GM20431 (cell line): ENCODE results near the gene LYZL6.
"Not testable (repeated sequence)": the region's sequence is repeated elsewhere in the genome, so short reads cannot be mapped to it uniquely, and the experiment has no call there.

Source experiments
- in situ Hi-C: fragments of 300-500 bp; cut with MseI, MboI; formaldehyde crosslinking; loops from one replicate; pipeline ENCODE4 v1.15.0; 2020; ENCODE audit warnings: low sequenced_read_pairs; ENCODE audit not compliant: unreplicated experiment

LYZL6 gene

DNA sequence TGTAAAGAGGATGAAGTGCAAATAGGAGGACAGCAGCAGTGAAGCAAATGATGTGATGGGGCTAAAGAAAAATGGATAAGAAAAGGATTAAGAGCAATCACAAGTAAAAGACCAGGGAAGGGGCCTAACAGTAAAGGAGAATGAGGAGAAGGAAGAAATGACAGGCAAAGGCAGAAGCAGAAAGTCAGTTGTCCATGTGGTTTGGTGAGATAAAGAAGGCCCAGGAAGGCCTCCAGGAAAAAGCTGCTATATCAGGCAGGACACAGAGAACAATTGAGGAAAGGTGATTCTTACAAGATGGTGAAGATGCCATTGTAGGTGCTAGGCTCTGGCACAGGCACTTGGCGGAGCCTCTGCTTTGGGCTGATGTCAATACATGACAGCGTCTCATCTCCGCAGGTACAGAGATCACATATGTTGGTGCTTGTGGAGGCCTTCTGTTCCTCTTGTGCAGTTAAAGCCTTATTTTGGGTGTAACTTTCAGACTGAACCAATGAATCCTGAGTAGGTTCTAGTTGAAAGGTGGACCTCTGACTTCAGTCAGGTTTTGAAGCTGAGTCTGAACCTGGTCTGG lies 31.1 kb downstream of the LYZL6 start:
- in situ Hi-C loops, result no loop called here

- in situ Hi-C loops, result no loop called here
Measured at GRCh38 chr17:35909408-35909807, 34.1 kb downstream of the LYZL6 start.

DNA sequence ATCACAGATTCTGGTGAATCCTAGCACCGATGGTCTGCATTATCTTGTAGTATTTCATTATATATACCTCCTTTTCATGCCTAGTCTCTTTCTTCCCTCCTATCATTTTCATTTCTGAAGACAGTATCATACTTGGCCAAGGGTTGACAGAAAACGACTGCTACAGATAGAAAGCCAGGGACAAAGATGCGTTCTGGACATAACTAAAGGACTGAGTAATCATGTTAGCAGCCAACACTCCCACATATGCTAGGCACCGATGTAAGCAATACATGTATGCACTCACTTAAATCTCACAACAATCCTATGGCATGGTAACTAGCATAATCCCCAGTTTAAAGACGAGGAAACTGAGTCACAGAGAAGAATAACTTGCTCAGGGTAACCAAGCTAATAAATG lies 35.8 kb downstream of the LYZL6 start:
- in situ Hi-C loops, result no loop called here

- in situ Hi-C loops, result no loop called here
Measured at GRCh38 chr17:35906926-35907637, 36.4 kb downstream of the LYZL6 start.

DNA sequence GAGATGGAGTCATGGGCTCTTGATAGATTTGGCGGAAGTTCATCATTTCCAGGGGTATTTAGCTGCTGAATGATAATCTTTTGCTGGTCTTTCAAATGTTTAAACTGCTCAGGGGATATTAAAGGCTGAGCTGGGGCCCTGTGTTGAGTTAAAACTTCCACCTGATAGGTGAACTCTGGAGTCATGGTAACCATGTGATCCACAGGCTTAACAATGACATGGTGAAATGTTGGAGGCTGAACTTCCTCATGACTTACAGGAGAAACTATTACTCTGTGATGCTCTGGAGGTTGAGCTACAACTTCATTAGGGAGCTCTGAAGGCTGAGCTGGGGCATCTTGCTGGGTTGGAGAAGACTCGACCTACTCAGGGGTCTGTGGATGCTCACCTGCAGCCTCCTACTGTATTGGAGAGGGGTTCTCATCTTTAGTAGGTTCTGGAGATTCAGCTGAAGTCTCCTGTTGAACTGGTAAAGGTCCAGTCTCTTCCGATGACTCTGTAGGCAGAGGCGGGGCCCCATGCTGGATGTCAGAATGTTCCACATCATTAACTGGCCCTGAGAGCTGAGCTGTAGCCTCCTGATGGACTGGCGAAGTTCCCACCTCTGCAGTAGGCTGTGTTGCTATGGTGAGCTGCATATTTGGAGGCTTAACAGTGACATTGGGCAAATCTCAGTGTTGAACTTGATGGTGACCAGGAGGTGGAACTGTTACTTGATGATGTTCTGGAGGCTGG lies 37.2 kb downstream of the LYZL6 start:
- in situ Hi-C loops, result no loop called here

GRCh38 chr17:35903451-35903850 lies 40.1 kb downstream of the LYZL6 start:
- in situ Hi-C loops, result no loop called here

DNA sequence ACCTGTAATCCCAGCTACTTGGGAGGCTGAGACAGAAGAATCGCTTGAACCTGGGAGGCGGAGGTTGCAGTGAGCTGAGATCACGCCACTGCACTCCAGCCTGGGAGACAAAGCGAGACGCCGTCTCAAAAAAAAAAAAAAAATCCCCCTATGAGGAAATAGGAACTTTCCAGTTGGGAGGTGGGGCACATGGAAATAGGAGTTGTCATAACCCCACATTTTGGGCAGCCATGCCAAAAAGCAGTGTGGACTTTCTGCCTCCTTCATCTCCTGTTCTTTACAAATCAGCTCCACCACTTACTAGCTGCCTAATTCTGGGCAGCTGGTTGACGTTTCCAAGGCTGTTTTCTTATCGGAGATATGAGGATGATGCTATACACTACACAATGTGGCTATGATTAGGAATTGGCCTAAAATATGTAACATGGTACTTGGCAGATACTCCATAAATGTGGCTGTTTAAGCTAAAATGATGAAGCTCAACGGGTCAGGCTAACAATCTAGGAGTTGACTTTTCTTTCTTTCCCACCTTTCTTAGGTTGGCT lies 41.8 kb downstream of the LYZL6 start:
- in situ Hi-C loops, result no loop called here

DNA sequence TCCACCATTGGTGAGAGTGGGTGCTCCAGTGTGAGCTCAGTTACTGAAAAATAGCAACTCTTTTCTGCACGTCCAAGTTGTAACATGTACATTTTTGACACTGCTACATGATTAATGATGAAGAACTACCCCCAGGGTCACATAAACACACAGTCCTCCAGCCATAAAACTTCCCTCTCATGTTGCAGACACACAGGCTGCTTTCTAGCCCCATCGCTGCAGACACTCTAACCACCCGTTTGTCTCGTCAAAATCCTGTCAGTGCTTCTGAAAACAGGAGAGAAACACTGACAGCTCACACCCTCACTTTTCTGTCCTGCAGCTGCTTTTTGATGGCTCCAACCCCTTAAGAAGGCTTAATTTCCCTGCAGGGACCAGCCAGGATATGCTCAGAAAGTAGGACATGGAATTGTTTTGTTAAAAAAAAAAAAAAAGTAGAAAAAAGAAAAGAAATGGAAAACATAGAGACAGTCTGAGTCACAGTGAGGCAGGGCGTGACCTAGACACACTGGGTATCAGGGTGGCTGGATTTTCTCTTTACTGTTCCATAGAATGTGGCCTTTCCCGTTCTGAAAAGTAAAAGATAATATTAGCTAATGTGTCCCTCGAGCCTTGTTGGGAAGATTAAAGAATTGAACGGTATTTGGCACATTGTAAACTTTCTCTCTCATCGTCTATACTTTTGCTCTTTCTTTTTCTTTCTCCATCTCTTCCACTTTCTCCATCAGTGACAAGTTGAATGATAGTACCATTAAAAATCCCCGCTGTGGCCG lies 42.6 kb downstream of the LYZL6 start:
- in situ Hi-C loops, result no loop called here

GRCh38 chr17:35900280-35900679 lies 43.2 kb downstream of the LYZL6 start:
- in situ Hi-C loops, result no loop called here

DNA sequence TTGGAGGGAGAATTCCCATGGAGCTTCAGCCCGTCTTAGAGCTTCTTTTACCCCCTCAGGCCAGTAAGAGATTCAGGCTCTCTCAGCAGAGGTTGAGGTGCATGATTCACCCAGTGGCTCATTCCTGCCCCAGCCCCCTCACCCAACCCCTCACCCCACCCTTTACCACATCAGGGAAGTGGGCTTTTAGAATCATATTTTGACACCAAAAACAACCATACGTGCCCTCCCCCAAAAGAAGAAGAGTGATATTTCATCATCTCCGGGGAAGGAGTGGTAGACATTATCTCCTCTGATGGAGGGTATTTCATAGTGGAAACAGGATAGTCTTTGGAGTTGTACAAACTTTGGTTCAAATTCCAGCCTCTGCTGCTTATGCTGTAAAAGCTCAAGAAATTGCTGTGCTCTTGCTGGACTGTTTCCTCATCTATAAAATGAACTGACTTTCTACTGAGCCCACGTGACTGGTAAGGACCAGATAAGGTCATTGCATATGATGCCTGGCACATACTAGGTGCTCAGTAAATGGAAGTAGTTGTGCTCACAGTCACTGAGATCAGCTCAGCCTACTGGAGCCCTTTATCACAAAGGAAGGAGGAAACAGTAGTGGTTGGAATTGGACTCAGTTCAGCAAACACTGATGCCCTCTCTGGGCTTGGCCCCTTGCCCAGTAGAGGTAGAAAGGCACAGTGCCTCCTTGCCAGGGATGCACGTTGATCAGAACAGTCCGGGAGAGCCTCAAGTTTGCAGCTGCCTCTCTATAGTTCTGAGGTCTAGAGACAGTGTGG lies 45.0 kb downstream of the LYZL6 start:
- in situ Hi-C loops, result no loop called here

DNA sequence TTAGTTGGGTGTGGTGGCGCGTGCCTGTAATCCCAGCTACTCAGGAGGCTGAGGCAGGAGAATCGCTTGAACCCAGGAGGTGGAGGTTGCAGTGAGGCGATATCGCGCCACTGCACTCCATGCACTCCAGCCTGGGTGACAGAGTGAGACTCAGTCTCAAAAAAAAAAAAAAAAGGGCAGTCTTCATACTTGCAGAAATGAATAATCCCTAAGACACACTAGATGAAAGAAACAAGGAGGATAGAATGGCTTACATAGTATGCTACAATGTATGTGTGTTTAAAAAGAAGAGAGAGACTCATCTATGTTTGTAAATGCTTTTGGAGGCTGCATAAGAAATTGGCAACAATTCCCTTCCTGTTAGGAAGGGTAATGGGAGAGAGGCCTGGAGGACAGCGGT lies 45.7 kb downstream of the LYZL6 start:
- in situ Hi-C loops, result not testable (repeated sequence)

DNA sequence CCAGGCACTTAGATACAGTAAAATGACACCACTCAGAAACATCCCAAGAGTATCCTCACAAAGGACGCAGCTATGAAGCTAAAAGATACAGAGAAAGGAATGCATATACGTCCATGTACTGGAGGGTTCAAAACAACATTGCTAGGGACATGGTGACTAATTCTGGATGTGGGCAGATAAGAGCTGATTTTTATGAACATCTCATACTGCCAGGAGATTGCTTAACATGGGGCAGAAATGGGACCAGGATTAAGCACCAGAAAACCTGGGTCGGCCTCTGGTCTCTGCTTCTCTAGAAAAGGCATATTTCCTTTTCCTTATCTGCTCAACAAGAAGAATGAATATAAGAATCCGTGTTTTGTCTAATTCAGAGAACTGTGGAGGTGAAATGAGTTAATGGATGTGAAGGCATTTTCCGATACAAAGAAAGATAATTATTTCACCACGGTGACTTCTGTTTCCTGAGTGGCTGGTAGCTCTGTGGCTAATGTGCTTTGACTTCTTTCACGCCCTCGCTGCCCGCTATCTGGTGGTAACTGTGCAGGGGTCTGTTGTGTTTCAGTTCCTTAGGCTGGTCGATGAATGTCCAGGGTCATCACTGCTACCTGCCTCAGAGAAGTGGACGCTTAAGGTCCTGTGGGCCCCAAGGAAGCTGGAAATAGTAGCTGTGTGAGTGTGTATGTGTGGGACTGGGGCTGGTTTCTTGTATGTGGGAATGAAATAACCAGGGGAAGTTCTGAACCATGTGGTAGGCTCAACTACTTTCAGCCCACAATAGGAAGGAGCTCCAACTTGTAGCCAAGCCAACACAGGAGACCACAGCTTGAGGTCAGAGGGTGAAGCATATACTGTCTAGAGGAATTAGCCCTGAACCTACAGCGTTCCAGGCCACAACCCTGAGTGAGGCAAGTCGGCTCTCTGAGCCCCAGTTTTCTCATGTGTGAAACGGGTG lies 47.6 kb downstream of the LYZL6 start:
- in situ Hi-C loops, result no loop called here

- in situ Hi-C loops, result no loop called here
Measured at GRCh38 chr17:35894206-35894605, 49.3 kb downstream of the LYZL6 start.

DNA sequence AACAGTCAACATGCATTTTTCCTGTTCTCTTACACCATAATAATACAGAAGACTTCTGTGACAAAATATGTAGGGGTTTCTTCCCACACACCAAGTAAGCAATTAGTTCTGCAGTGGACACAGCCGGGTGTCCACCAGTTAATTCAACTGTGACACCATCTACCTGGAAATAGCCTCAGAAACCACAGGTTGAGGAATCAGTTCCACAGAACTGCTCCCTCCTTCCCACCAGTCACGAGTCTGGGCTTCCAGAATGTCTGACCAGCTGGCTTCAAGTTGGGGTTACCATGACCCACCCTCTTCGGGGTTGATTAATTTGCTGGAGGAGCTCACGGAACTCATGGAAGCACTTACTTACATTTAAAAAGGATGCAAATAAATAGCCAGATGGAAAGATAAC lies 49.8 kb downstream of the LYZL6 start:
- in situ Hi-C loops, result no loop called here

- in situ Hi-C loops, result no loop called here
Measured at GRCh38 chr17:35892091-35893035, 51.1 kb downstream of the LYZL6 start.

DNA sequence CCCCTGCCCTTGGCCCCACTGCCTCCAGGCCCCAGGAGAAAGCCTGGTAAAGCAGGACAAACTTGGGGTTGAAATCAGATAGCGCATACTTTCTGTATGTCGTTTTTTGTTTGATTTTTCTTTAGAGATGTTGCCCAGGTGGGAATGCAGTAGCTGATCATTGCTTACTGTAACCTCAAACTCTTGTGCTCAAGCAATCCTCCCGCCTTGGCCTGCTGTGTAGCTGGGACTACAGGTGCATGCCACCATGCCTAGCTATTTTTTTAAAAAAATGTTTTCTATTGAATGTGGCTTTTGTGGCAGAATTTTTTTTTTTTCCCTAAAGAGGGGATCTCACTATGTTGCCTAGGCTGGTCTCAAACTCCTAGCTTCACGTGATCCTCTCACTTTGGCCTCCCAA lies 52.2 kb downstream of the LYZL6 start:
- in situ Hi-C loops, result no loop called here

GRCh38 chr17:35890774-35891155 lies 52.7 kb downstream of the LYZL6 start:
- in situ Hi-C loops, result no loop called here
